Adrenal gland (tissue), 12 donors: ENCODE data around the gene EHD3. TPM values are rescaled to one million over a fixed set of nuclear protein-coding genes. Genes with fewer than 3 reads are reported as not detected.

Experiments used
- DNase-seq, 7 donors: peaks; one replicate each; pipeline ENCODE4 v3.0.0-alpha.2; 2019 to 2020
- H3K27ac ChIP-seq, 5 donors: fragments of 200-600 bp; sonication (generic) in 4 of 5; 1 replicate in 3 of 5; 2 replicates in 2 of 5; pipeline versions ENCODE4 v1.5.1 to v1.8.0; 2016 to 2020; ENCODE audit warnings: mild to moderate bottlenecking in 1 of 5
- H3K27me3 ChIP-seq: fragments of 200-600 bp; 2 replicates; pipeline ENCODE4 v1.8.0; 2021
- H3K36me3 ChIP-seq, 2 donors: fragments of 200-600 bp; replicated peaks in 1 of 2; 1 replicate in 1 of 2; 2 replicates in 1 of 2; pipeline versions ENCODE4 v1.5.1 to v1.8.0; 2018 to 2022
- H3K4me1 ChIP-seq, 2 donors: fragments of 200-600 bp; replicated peaks in 1 of 2; 1 replicate in 1 of 2; 2 replicates in 1 of 2; pipeline versions ENCODE4 v1.5.1 to v1.8.0; 2018 to 2021
- H3K4me3 ChIP-seq, 4 donors: fragments of 200-600 bp; sonication (generic) in 3 of 4; one replicate each; pipeline ENCODE4 v1.5.1; 2016 to 2018
- H3K9me3 ChIP-seq, 3 donors: fragments of 200-600 bp; sonication (generic) in 1 of 3; replicated peaks in 1 of 3; 1 replicate in 2 of 3; 2 replicates in 1 of 3; pipeline versions ENCODE4 v1.5.1 to v1.8.0; 2016 to 2021
- CTCF ChIP-seq, 6 experiments: fragments of 450-650 bp in 4 of 6; fragments of 200-600 bp in 2 of 6; sonication (generic) in 1 of 6; IDR thresholded peaks; 1 replicate in 5 of 6; 2 replicates in 1 of 6; pipeline versions ENCODE4 v1.5.1 to v1.8.0; 2016 to 2021; ENCODE audit warnings: antibody characterized with exemption in 6 of 6, mild to moderate bottlenecking in 2 of 6, moderate library complexity in 1 of 6
- POLR2A ChIP-seq, 2 donors: fragments of 450-650 bp; IDR thresholded peaks; one replicate each; pipeline ENCODE4 v1.6.1; 2017; ENCODE audit warnings: antibody characterized with exemption in 2 of 2, mild to moderate bottlenecking in 2 of 2, moderate library complexity in 1 of 2
- WGBS, 4 donors: extraction: QIAGEN DNeasy Blood & Tissue Kit in 2 of 4; methylation state at CpG; one replicate each; pipeline versions ENCODE4 v1.1.5 to v1.1.7; 2013 to 2017; 5-methylcytosine and 5-hydroxymethylcytosine counted together
- intact Hi-C, 2 donors: fragments of 100-400 bp; cut with DNase I; formaldehyde crosslinking; loops; one replicate each; pipeline versions ENCODE4 v1.14.1 to v1.15.0; 2022 to 2023
- polyA plus RNA-seq, 3 donors: library from polyadenylated mRNA; stranded (reverse); fragments of 200-250 nt in 2 of 3; fragments of 350-450 nt in 1 of 3; fragmentation: Illumina TruSeq in 1 of 3; extraction: RNeasy Lipid Tissue Mini Kit (QIAGEN cat#74804) in 1 of 3; gene quantifications; one replicate each; pipeline ENCODE4 v1.2.3, GENCODE V29; 2013 to 2014
- total RNA-seq, 9 donors: library from RNA; depleted of rRNA in 4 of 9; stranded (reverse); fragments of >200 nt in 4 of 9; fragments of 120-200 nt in 1 of 9; fragmentation: NEBNext Ultra II Directional in 1 of 9; extraction: Animal tissue kit (Norgen Biotek cat#: 25700) in 1 of 9; gene quantifications; one replicate each; pipeline versions ENCODE4 v1.1.0 to v1.2.4, GENCODE V29; 2013 to 2023
- donor health status: healthy with polysubstance abuse.
- donor health status: Bipolar disorder and iron deficiency.
- donor health status: DM: yes; HTN: yes; CAD: no.
- donor health status: DM: no; HTN: no; CAD: no.
- donor health status: DM: no; HTN: no; CAD: no.
- donor health status: DM: yes; HTN: yes; CAD: no.

The EHD3 gene
- total and polyA plus RNA-seq, 12 donors, result 4.6 to 51.9 (median 22.3) TPM

GRCh38 chr2:31294196-31294595 is 60.2 kb downstream of the EHD3 start:
- TF ChIP-seq POLR2A (IDR thresholded peaks at IDR 0.05), result no peak
- TF ChIP-seq CTCF (IDR thresholded peaks at IDR 0.05), result no peak
- Histone ChIP-seq H3K27me3 (no peaks in the 10 kb centered on the region), H3K4me3 (no peak overlapping the region), H3K27ac (no peak overlapping the region), H3K9me3 (no peaks in the 10 kb centered on the region), H3K4me1 (peaks cover 0 to 13% of the 10 kb centered on the region in 2 donors), H3K36me3 (no peaks in the 10 kb centered on the region)
- DNase-seq, result no peak
- 73 to 88% (median 84%) methylated on average over 1 of the region's 1 CpG for WGBS, 4 donors
- intact Hi-C loops, result no loop called here

- no peak for TF ChIP-seq CTCF (IDR thresholded peaks at IDR 0.05)
- TF ChIP-seq POLR2A (IDR thresholded peaks at IDR 0.05), result no peak
- Histone ChIP-seq H3K36me3 (no peaks in the 10 kb centered on the region), H3K4me1 (peaks cover 0 to 13% of the 10 kb centered on the region in 2 donors), H3K27ac (peak overlapping the region in 2 of 5 donors; percentile 38 to 41), H3K27me3 (no peaks in the 10 kb centered on the region), H3K9me3 (no peaks in the 10 kb centered on the region), H3K4me3 (no peak overlapping the region)
- 42 to 52% (median 49%) methylated on average over 7 to 8 of the region's 8 CpGs for WGBS, 4 donors
- no peak for DNase-seq
- intact Hi-C loops, result no loop called here
Measured at GRCh38 chr2:31296641-31297287, 62.8 kb downstream of the EHD3 start.

- H3K9me3 ChIP-seq, result no peaks in the 10 kb centered on the region
- WGBS, 4 donors, result 34 to 67% (median 41%) methylated on average over 1 of the region's 1 CpG
- DNase-seq, result no peak
- peaks cover 0 to 13% of the 10 kb centered on the region in 2 donors for H3K4me1 ChIP-seq
- intact Hi-C loops, result no loop called here
- H3K36me3 ChIP-seq, result no peaks in the 10 kb centered on the region
- H3K27me3 ChIP-seq, result no peaks in the 10 kb centered on the region
- no peak for TF ChIP-seq CTCF (IDR thresholded peaks at IDR 0.05)
- no peak for TF ChIP-seq POLR2A (IDR thresholded peaks at IDR 0.05)
- H3K4me3 ChIP-seq, result no peak overlapping the region
- H3K27ac ChIP-seq, result peak overlapping the region in 2 of 5 donors; percentile 29 to 41
Measured at GRCh38 chr2:31297751-31298150, 63.8 kb downstream of the EHD3 start.

GRCh38 chr2:31299547-31299946 is 65.6 kb downstream of the EHD3 start:
- H3K27ac ChIP-seq, result no peak overlapping the region
- no peak for TF ChIP-seq POLR2A (IDR thresholded peaks at IDR 0.05)
- TF ChIP-seq CTCF (IDR thresholded peaks at IDR 0.05), result no peak
- no peaks in the 10 kb centered on the region for H3K9me3 ChIP-seq
- DNase-seq, result no peak
- H3K4me3 ChIP-seq, result no peak overlapping the region
- H3K27me3 ChIP-seq, result no peaks in the 10 kb centered on the region
- WGBS, 4 donors, result 40 to 51% (median 46%) methylated on average over 4 of the region's 4 CpGs
- intact Hi-C loops, result no loop called here
- peaks cover 0 to 13% of the 10 kb centered on the region in 2 donors for H3K4me1 ChIP-seq
- no peaks in the 10 kb centered on the region for H3K36me3 ChIP-seq
